Stimulated activated CD4-positive, alpha-beta T cell treated with anti-CD3 and anti-CD28 coated beads, Interleukin-4, amount 100 ng/mL, for 24 hours (primary cell): ENCODE data around the gene UPF3B.
A peak's percentile ranks its signal among the peaks of the same experiment; 100 is the strongest.
"Not testable (repeated sequence)": the region's sequence is repeated elsewhere in the genome, so short reads cannot be mapped to it uniquely, and the experiment has no call there.

ENCODE experiments used
- DNase-seq: peaks from one replicate; pipeline ENCODE4 v3.0.0-alpha.2; 2020

UPF3B gene

DNA sequence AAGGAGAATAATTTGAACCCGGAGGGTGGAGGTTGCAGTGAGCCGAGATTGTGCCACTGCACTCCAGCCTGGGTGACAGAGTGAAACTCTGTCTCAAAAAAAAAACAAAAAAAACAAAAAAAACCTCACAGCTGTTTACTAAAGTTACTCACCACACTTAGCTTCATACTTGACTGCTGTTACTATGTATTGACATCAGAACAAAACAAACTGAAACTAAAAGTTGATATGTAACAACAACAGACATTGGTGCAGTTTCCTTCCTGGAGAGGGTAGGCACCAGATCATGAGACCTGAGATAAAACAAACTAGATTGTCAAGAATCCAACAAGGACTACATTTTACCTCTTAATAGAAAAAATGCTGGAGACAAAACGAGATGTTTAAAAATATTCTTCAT, 31.1 kb downstream of the UPF3B start:
- not testable (repeated sequence) for DNase-seq

DNA sequence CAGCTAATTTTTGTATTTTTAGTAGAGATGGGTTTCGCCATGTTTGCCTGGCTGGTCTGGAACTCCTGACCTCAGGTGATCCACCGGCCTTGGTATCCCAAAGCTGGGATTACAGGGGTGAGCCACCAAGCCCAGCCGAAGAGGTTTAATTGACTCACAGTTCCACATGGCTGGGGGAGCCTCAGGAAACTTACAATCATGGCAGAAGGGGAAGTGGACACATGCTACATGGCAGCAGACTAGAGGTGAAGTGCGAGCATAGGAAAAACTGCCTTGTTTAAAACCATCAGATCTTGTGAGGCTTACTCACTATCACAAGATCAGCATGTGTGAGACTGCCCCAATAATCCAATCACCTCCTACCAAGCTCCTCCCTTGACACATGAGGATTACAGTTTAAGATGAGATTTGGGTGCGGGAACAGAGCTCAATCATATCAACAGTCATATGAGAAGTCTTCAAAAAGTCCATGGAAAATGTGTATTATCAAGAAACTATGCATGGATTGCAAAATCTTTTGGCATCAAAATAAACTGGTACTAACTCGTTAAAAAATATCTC, 35.6 kb downstream of the UPF3B start:
- DNase-seq, result no peak

GRCh38 chrX:119816300-119816699, 36.5 kb downstream of the UPF3B start:
- DNase-seq, result no peak

GRCh38 chrX:119809185-119809666, 43.5 kb downstream of the UPF3B start:
- DNase-seq, result no peak

DNA sequence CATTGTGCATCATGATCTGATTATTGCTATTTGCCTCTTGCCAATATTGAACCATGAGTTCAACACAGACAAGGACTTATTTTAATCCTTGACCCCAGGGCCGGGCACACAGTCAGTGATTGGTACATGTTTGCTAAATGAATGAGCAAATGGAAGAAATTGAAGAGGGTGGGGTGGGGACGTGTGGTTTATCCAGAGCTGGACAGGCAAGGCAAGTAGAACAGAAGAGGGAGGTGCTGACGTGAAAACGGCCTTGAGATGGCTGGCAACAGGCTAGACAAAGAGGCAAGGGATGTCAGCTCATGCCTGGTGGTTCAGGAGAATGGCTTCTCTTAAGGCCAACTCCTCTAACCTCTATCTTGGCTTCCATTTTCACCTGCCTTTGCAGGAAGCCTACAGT, 44.3 kb downstream of the UPF3B start:
- not testable (repeated sequence) for DNase-seq

DNA sequence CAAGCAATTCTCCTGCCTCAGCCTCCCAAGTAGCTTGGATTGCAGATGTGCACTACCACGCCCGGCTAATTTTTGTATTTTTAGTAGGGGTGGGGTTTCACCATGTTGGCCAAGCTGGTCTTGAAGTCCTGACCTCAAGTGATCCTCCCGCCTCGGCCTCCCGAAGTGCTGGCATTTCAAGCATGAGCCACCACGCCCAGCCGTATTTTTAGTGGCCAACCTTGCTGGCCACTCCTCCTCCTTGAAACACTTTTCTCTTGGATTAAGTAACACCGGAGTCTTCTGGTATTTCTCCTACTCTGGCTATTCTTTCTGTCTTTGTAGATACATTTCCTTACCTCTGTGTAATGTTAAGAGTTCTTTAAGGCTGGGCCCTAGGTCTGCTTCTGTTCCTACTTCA, 50.2 kb downstream of the UPF3B start:
- no peak for DNase-seq

- no peak for DNase-seq
These were observed 51.2 kb downstream of the UPF3B start for GRCh38 chrX:119801253-119802221.

DNA sequence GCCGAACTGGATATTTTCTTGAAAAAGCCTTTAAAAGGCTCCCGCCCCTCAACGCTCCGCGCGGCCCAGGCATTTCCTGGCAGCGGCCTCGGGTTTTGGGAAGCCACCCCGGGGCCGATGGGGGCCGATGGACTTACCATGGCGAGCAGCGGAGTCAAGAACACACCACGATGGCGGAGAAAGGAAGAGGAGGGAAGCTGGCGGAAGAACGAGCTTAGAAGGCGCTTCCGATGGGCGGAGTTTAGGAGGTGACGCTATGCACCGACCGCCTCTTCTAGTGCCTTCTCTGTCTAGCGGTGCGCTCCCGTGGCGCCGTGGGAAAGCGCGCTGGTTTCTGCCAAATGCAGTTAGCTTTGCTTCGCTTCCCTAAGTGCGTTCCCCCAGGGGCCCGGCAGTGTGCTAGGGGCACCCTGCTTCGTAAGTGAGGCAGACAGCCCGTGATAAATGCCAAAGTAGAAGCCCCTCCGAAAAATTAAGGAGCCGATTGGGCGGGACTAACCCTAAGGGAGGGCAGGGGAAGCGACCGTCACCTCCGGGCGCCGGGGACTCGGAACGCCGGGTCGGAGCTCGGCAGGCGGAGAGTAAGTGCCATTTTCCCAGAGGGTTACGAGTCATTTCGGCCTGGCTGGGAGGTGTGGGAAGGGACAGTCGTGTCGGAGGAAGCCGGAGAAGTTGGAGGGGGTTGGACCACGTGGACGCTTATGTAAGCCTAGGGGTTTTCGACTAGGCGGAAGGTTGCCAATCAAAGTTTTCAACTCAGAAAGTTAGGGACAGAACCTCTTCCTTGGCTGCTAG, 61.1 kb downstream of the UPF3B start, which contains the start of gene RPL39:
Gene RPL39 (minus strand): TSS at position 194 of the 795 bp plus-strand sequence. CDS start 54 bp downstream, at position 140.
- peak; percentile 81 for DNase-seq

DNA sequence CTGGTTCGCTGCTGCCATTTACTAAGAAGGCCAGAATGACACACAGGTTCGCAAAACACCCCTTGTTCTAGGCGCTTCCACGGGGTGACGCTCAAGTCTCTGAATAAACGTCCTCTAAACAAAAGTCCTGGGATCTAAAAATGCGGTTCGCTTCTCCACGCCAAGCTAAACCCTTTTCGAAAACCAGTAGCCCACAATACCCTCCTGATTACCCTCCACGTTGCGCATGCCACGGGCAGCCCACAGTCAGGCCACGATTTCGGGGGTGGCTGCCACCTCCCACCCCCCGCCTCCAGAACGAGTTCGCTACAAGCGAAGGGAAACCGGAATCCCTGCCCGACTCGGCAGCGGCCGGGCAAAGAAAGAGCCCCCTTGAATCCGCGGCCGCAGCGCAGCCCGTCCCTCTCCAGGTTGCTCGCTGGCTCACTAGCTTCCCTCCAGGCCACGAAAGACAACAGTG, 61.8 kb downstream of the UPF3B start:
- peak; percentile 47 for DNase-seq

GRCh38 chrX:119784747-119785446, 67.9 kb downstream of the UPF3B start:
- DNase-seq, result peak; percentile 55
